Neural cell (in vitro differentiated cells): ENCODE measurements around the gene PABPC3. TPM values are rescaled to one million over a fixed set of nuclear protein-coding genes. Genes with fewer than 3 reads are reported as not detected.

ENCODE experiments used
- H2AFZ ChIP-seq: fragments of 200-600, 300-800 bp; sonication (generic), shearing (Covaris generic); 2 replicates; pipeline ENCODE4 v1.6.0; 2014; ENCODE audit warnings: low read depth, mild to moderate bottlenecking, antibody characterized with exemption, low read length, moderate library complexity
- H3F3A ChIP-seq: fragments of 200-600 bp; shearing (Covaris generic); 2 replicates; pipeline ENCODE4 v1.6.1; 2016; ENCODE audit warnings: mild to moderate bottlenecking, moderate library complexity, mixed read lengths, antibody characterized with exemption, low read length; ENCODE audit not compliant: insufficient read depth, poor library complexity, severe bottlenecking
- H3K27ac ChIP-seq: fragments of 200-600, 300-800 bp; sonication (generic), shearing (Covaris generic); 2 replicates; pipeline ENCODE4 v1.5.1; 2014; ENCODE audit warnings: mild to moderate bottlenecking, low read length, moderate library complexity
- H3K27me3 ChIP-seq: fragments of 300-800, 200-600 bp; sonication (generic), shearing (Covaris generic); 2 replicates; pipeline ENCODE4 v1.6.0; 2014; ENCODE audit warnings: mild to moderate bottlenecking, low read depth, low read length, moderate library complexity; ENCODE audit not compliant: insufficient read depth
- H3K36me3 ChIP-seq: fragments of 300-800, 200-600 bp; sonication (generic), shearing (Covaris generic); 2 replicates; pipeline ENCODE4 v1.5.1; 2014; ENCODE audit warnings: mild to moderate bottlenecking, antibody characterized with exemption, low read length, moderate library complexity; ENCODE audit not compliant: insufficient read depth
- H3K4me2 ChIP-seq: fragments of 300-800, 200-600 bp; sonication (generic), shearing (Covaris generic); 2 replicates; pipeline ENCODE4 v1.6.0; 2014; ENCODE audit warnings: mild to moderate bottlenecking, low read length
- H3K4me3 ChIP-seq: fragments of 300-800, 200-600 bp; sonication (generic), shearing (Covaris generic); 2 replicates; pipeline ENCODE4 v1.5.1; 2014; ENCODE audit warnings: mild to moderate bottlenecking, low read length, moderate library complexity
- H3K79me2 ChIP-seq: fragments of 200-600 bp; shearing (Covaris generic); replicated peaks from 2 replicates; pipeline ENCODE4 v1.6.0; 2014; ENCODE audit warnings: mild to moderate bottlenecking, low read length, moderate library complexity; ENCODE audit not compliant: insufficient read depth
- H3K9ac ChIP-seq: fragments of 300-800, 200-600 bp; sonication (generic), shearing (Covaris generic); 2 replicates; pipeline ENCODE4 v1.6.1; 2016; ENCODE audit warnings: mild to moderate bottlenecking, low read length, mixed read lengths
- H3K9me2 ChIP-seq: fragments of 200-600 bp; shearing (Covaris generic); 2 replicates; pipeline ENCODE4 v1.6.1; 2016; ENCODE audit warnings: mild to moderate bottlenecking, low read length, mixed read lengths; ENCODE audit not compliant: insufficient read depth
- H3K9me3 ChIP-seq: fragments of 200-600, 300-800 bp; sonication (generic), shearing (Covaris generic); 2 replicates; pipeline ENCODE4 v1.6.1; 2016; ENCODE audit warnings: mild to moderate bottlenecking, mixed run types, low read length, moderate library complexity, mixed read lengths
- H4K20me1 ChIP-seq: fragments of 200-600 bp; shearing (Covaris generic); 2 replicates; pipeline ENCODE4 v1.6.1; 2016; ENCODE audit warnings: mild to moderate bottlenecking, mixed run types; ENCODE audit not compliant: insufficient read depth
- CTCF ChIP-seq: fragments of 450-650 bp; IDR thresholded peaks from 2 replicates; pipeline ENCODE4 v1.5.1; 2014; ENCODE audit warnings: antibody characterized with exemption, mild to moderate bottlenecking, moderate library complexity; ENCODE audit not compliant: poor library complexity, severe bottlenecking
- EP300 ChIP-seq: fragments of 450-650 bp; conservative IDR thresholded peaks from 2 replicates; pipeline ENCODE4 v1.6.1; 2014; ENCODE audit warnings: antibody characterized with exemption, mild to moderate bottlenecking, moderate library complexity; ENCODE audit not compliant: poor library complexity, severe bottlenecking
- EZH2 ChIP-seq: fragments of 200-600, 300-800 bp; shearing (Covaris generic), sonication (generic); IDR thresholded peaks from 2 replicates; pipeline ENCODE4 v1.6.1; 2014; ENCODE audit warnings: antibody characterized with exemption, low read length, borderline replicate concordance, mild to moderate bottlenecking; ENCODE audit not compliant: insufficient read depth, poor library complexity, severe bottlenecking
- MXI1 ChIP-seq: fragments of 450-650 bp; conservative IDR thresholded peaks from 2 replicates; pipeline ENCODE4 v1.6.1; 2014; ENCODE audit warnings: antibody characterized with exemption, mild to moderate bottlenecking; ENCODE audit not compliant: poor library complexity, severe bottlenecking
- POLR2AphosphoS5 ChIP-seq: IDR thresholded peaks from 2 replicates; pipeline ENCODE4 v1.6.1; 2012
- RAD21 ChIP-seq: fragments of 450-650 bp; conservative IDR thresholded peaks from 2 replicates; pipeline ENCODE4 v1.6.1; 2014; ENCODE audit warnings: antibody characterized with exemption, mild to moderate bottlenecking, moderate library complexity
- REST ChIP-seq: IDR thresholded peaks from 2 replicates; pipeline ENCODE4 v1.6.1; 2012; ENCODE audit warnings: borderline replicate concordance
- SMC3 ChIP-seq: fragments of 450-650 bp; conservative IDR thresholded peaks from 2 replicates; pipeline ENCODE4 v1.6.1; 2014; ENCODE audit warnings: antibody characterized with exemption, mild to moderate bottlenecking, moderate library complexity; ENCODE audit not compliant: poor library complexity
- TAF1 ChIP-seq: IDR thresholded peaks from 2 replicates; pipeline ENCODE4 v1.6.1; 2012; ENCODE audit warnings: low read depth
- polyA plus RNA-seq: library from polyadenylated mRNA; depleted of rRNA; stranded (reverse); fragments of >200 nt; gene quantifications from 2 replicates; pipeline ENCODE4 v1.2.3, GENCODE V29; 2014

PABPC3 gene
- polyA plus RNA-seq, 1 donor from 2014 or later: not detected

- H3K4me3 ChIP-seq: no peak overlapping the region
- H4K20me1 ChIP-seq: no peaks in the 10 kb centered on the region
- H3K79me2 ChIP-seq: no peaks in the 10 kb centered on the region
- H3K27me3 ChIP-seq: no peaks in the 10 kb centered on the region
- H2AFZ ChIP-seq: no peak overlapping the region
- no peaks in the 10 kb centered on the region for H3F3A ChIP-seq
- TF ChIP-seq TAF1 (no peak), EP300 (no peak), MXI1 (no peak), RAD21 (no peak)
- no peaks in the 10 kb centered on the region for H3K36me3 ChIP-seq
- no peak overlapping the region for H3K9ac ChIP-seq
- H3K27ac ChIP-seq: no peak overlapping the region
- no peaks in the 10 kb centered on the region for H3K9me2 ChIP-seq
- H3K9me3 ChIP-seq: no peaks in the 10 kb centered on the region
- H3K4me2 ChIP-seq: no peak overlapping the region
Observed at GRCh38 chr13:25110956-25111584, 15.1 kb downstream of the PABPC3 start.

- H3K27ac ChIP-seq: no peak overlapping the region
- H4K20me1 ChIP-seq: no peaks in the 10 kb centered on the region
- H3K9me2 ChIP-seq: no peaks in the 10 kb centered on the region
- H3K4me3 ChIP-seq: no peak overlapping the region
- TF ChIP-seq EZH2: no peak
- no peak for TF ChIP-seq POLR2AphosphoS5
- H3F3A ChIP-seq: no peaks in the 10 kb centered on the region
- no peaks in the 10 kb centered on the region for H3K36me3 ChIP-seq
- H3K79me2 ChIP-seq: no peaks in the 10 kb centered on the region
- no peak overlapping the region for H2AFZ ChIP-seq
- no peak overlapping the region for H3K4me2 ChIP-seq
- H3K27me3 ChIP-seq: no peaks in the 10 kb centered on the region
- H3K9ac ChIP-seq: no peak overlapping the region
- no peaks in the 10 kb centered on the region for H3K9me3 ChIP-seq
Observed at GRCh38 chr13:25111585-25111956, 15.6 kb downstream of the PABPC3 start.

- Histone ChIP-seq H4K20me1 (no peaks in the 10 kb centered on the region), H3K9ac (no peak overlapping the region), H3K4me3 (no peak overlapping the region), H3K36me3 (no peaks in the 10 kb centered on the region), H3K9me3 (no peaks in the 10 kb centered on the region), H3K9me2 (no peaks in the 10 kb centered on the region), H3F3A (no peaks in the 10 kb centered on the region), H3K27ac (peak overlapping the region; percentile 10), H2AFZ (no peak overlapping the region), H3K27me3 (no peaks in the 10 kb centered on the region), H3K4me2 (no peak overlapping the region), H3K79me2 (no peaks in the 10 kb centered on the region)
- TF ChIP-seq EP300: no peak
- no peak for TF ChIP-seq SMC3
- TF ChIP-seq EZH2: no peak
- no peak for TF ChIP-seq TAF1
- no peak for TF ChIP-seq REST
- TF ChIP-seq CTCF: no peak
- TF ChIP-seq POLR2AphosphoS5: no peak
- TF ChIP-seq MXI1: no peak
- TF ChIP-seq RAD21: no peak
Observed at GRCh38 chr13:25112695-25113255, 16.8 kb downstream of the PABPC3 start.
